Nephron (organoid): ENCODE measurements around the gene CCDC15.

Source experiments
- H3K27ac Mint-ChIP-seq, 3 experiments: 2 replicates each; pipeline ENCODE4 v1.8.0; 2020; ENCODE audit warnings: mixed read lengths in 3 of 3, mild to moderate bottlenecking in 2 of 3, moderate library complexity in 1 of 3
- H3K27me3 Mint-ChIP-seq: 2 replicates; pipeline ENCODE4 v1.8.0; 2021; ENCODE audit warnings: low read depth, mild to moderate bottlenecking, moderate library complexity, mixed read lengths
- H3K36me3 Mint-ChIP-seq: 2 replicates; pipeline ENCODE4 v1.8.0; 2020; ENCODE audit warnings: low read depth, mixed read lengths
- H3K4me1 Mint-ChIP-seq: 2 replicates; pipeline ENCODE4 v1.8.0; 2020; ENCODE audit warnings: mixed read lengths
- H3K4me3 Mint-ChIP-seq, 3 experiments: 2 replicates each; pipeline ENCODE4 v1.8.0; 2020; ENCODE audit warnings: mild to moderate bottlenecking in 3 of 3, mixed read lengths in 3 of 3, moderate library complexity in 2 of 3
- H3K9me3 Mint-ChIP-seq: 2 replicates; pipeline ENCODE4 v1.8.0; 2020; ENCODE audit warnings: mixed read lengths
- TF ChIP-seq, protein P1 (sequence below), 3 experiments: fragments of 200-600 bp; sonication (generic); IDR thresholded peaks; one replicate each; pipeline ENCODE4 v1.5.0; 2021; ENCODE audit warnings: antibody characterized with exemption in 3 of 3; ENCODE audit not compliant: unreplicated experiment in 3 of 3

CCDC15 gene, protein sequence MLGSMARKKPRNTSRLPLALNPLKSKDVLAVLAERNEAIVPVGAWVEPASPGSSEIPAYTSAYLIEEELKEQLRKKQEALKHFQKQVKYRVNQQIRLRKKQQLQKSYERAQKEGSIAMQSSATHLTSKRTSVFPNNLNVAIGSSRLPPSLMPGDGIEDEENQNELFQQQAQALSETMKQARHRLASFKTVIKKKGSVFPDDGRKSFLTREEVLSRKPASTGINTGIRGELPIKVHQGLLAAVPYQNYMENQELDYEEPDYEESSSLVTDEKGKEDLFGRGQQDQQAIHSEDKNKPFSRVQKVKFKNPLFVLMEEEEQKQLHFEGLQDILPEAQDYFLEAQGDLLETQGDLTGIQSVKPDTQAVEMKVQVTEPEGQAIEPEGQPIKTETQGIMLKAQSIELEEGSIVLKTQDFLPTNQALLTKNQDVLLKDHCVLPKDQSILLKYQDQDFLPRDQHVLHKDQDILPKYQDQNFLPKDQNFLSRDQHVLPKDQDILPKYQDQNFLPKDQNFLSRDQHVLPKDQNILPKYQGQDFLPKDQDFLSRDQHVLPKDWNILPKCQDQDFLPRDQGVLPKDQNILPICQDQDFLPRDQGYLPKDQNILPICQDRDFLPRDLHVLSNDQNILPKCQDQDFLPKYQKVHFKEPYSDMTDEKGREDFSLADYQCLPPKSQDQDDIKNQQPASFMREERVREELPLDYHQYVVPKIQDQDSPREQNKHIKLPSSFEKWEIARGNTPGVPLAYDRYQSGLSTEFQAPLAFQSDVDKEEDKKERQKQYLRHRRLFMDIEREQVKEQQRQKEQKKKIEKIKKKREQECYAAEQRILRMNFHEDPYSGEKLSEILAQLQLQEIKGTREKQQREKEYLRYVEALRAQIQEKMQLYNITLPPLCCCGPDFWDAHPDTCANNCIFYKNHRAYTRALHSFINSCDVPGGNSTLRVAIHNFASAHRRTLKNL

DNA sequence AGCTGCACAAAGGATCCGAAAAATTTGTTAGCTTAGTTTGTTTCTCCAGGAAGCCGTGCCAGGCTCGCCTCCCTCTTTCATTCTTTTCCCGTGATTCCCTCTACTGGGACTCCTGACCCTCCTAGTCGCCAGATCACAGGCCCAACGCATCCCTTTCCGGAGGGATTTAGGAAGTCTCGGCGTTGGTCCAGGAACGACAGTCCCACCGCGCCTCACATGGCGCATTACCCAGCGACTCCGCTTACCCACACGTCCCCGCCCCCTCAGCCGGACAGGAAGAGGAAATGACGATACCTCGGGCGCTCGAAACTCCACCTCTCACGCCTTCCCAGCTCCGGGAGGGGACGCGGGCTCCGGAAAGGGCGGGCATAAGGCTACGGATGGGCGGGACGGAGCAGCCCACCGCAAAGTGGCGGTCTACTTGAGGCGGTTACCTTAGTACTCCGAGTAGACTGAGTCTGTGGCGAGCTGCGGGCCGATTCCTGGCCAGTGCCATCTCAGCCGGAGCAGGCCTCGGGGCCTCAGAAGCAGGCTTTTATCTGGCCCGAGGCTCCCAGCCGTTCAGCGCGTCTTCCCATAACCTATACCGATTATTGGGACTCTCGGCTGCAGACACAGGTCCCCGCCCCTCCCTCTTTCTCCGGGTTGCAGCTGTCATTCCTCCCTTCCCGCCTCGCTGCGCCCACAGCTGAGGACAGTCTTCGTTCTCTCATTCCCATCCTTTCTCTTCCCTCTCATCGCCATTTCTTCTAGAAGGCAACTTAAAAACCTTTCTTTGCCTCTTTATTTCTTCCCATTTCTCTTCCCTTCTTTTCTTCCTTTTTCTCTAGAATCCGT lies at the start of gene CCDC15:
Gene CCDC15, plus strand, starts transcription at position 450 of the 837 bp plus-strand sequence. CDS start 531 bp downstream, outside the sequence.
- Mint-ChIP-seq H3K27ac (no peak within 1 kb of the TSS), H3K9me3 (no peaks in the 10 kb centered on the region), H3K36me3 (no peaks in the 10 kb centered on the region), H3K4me1 (no peaks in the 10 kb centered on the region), H3K4me3 (no peak within 1 kb of the TSS), H3K27me3 (no peaks in the 10 kb centered on the region)
- TF ChIP-seq, protein P1, sequence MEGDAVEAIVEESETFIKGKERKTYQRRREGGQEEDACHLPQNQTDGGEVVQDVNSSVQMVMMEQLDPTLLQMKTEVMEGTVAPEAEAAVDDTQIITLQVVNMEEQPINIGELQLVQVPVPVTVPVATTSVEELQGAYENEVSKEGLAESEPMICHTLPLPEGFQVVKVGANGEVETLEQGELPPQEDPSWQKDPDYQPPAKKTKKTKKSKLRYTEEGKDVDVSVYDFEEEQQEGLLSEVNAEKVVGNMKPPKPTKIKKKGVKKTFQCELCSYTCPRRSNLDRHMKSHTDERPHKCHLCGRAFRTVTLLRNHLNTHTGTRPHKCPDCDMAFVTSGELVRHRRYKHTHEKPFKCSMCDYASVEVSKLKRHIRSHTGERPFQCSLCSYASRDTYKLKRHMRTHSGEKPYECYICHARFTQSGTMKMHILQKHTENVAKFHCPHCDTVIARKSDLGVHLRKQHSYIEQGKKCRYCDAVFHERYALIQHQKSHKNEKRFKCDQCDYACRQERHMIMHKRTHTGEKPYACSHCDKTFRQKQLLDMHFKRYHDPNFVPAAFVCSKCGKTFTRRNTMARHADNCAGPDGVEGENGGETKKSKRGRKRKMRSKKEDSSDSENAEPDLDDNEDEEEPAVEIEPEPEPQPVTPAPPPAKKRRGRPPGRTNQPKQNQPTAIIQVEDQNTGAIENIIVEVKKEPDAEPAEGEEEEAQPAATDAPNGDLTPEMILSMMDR (IDR thresholded peaks at IDR 0.05; ENCODE audit: unreplicated experiment in 3 of 3), result no peak

DNA sequence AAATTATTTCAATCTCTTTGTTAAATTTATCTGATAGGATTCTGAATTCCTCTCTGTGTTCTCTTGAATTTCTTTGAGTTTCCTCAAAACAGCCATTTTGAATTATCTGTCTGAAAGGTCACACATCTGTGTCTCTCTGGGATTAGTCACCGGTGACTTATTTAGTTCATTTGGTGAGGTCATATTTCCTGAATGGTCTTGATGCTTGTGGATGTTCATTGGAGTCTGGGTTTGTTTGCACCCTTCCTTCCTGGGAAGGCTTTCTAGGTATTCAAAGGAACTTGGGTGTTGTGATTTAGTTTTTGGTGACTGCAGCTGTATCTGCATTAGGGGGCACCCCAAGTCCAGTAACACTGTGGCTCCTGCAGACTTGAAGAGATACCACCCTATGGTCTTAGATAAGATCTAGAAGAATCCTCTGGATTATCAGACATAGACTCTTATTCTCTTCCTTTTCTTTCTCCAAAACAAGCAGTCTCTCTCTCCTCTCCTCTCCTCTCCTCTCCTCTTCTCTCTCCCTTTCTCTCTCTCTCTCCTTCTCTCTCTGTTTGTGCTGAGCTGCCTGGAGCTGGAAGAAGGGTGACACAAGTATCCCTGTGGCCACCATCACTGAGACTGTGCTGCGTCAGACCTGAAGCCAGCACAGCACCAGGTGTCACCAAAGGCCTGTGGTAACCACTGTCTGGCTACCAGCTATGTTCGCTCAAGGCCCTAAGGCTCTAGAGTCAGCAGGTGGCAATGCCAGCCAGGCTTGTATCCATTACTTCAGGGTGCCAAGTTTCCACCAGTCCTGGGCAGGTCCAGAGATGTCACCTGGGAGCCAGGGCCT lies 38.2 kb upstream of the CCDC15 start:
- Mint-ChIP-seq H3K27ac (no peak overlapping the region), H3K9me3 (peaks cover 26% of the 10 kb centered on the region), H3K4me3 (no peak overlapping the region), H3K4me1 (peaks cover 28% of the 10 kb centered on the region), H3K36me3 (peaks cover 5% of the 10 kb centered on the region), H3K27me3 (peaks cover 8% of the 10 kb centered on the region)
- TF ChIP-seq, protein P1 (IDR thresholded peaks at IDR 0.05; ENCODE audit: unreplicated experiment in 3 of 3), result no peak

DNA sequence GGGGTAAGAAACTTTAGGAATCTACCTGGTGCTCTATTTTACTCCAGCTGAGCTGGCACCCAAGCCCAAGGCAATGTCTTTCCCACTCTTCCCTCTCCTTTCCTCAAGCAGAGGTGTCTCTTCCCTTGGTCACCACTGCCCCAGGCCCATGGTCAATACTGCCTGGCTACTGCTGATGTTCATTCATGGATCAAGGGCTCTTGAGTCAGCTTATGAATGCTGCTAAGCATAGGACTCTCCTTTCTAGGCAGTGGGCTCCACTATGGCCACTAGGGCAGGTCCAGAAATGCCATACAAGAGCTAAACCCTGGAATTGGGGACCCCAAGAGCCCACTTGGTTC lies 37.7 kb upstream of the CCDC15 start:
- Mint-ChIP-seq H3K36me3 (peaks cover 5% of the 10 kb centered on the region), H3K27ac (no peak overlapping the region), H3K4me3 (no peak overlapping the region), H3K9me3 (peaks cover 25% of the 10 kb centered on the region), H3K4me1 (peaks cover 28% of the 10 kb centered on the region), H3K27me3 (peaks cover 8% of the 10 kb centered on the region)
- TF ChIP-seq, protein P1 (IDR thresholded peaks at IDR 0.05; ENCODE audit: unreplicated experiment in 3 of 3), result no peak

DNA sequence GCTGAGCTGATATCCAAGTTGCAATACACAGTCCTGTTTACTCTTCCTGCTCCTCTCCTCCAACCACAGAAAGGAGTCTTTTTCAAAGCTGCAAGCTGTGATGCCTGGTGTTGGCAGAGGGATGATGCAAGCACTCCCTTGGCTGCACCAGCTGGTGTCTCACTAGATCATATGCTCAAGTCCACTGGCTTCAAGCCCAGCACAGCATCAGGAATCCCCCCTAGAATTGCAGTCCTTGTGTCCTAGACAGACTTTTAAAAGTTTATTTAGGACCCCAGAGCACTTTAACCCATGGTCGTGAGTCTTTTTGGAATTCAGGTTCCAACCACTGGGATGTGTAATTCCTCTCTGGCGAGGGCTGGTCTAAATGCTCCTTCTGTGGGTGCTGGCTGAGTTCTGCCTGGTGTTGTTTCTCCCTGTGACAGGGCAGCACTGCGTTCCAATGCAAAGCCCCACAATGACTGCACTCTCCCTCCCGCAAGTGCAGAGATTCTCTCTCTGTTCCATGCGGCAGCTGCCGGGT lies 36.8 kb upstream of the CCDC15 start:
- TF ChIP-seq, protein P1 (IDR thresholded peaks at IDR 0.05; ENCODE audit: unreplicated experiment in 3 of 3), result no peak
- Mint-ChIP-seq H3K4me1 (peaks cover 28% of the 10 kb centered on the region), H3K36me3 (no peaks in the 10 kb centered on the region), H3K27me3 (peaks cover 8% of the 10 kb centered on the region), H3K4me3 (no peak overlapping the region), H3K9me3 (peaks cover 16% of the 10 kb centered on the region), H3K27ac (peak overlapping the region in 1 of 3 experiments; percentile 10)

DNA sequence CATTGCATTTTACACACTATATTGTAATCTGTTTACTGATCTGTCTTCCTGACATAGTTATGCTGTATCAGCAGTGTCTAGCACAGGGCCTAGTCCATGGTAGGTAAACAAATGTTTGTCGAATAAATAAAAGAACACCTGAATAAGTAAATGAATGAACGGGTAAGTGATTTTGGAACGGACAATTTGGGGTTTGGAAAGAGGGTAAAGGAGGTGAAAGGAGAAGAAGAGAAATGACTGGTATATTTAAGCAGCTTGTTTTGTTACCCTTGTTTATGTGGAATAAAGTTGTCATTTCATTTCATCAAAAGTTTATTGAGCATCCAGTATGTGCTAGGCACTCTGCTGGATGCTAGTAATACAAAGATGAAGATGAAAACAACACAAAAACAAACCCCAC lies 35.1 kb upstream of the CCDC15 start, which contains the start of gene HEPN1:
Gene HEPN1, plus strand, starts transcription at position 301 of the 400 bp plus-strand sequence.
- Mint-ChIP-seq H3K27ac (peak within 1 kb of the TSS in 2 of 3 experiments; percentile 55 to 71), H3K36me3 (no peaks in the 10 kb centered on the region), H3K9me3 (peaks cover 12% of the 10 kb centered on the region), H3K27me3 (peaks cover 18% of the 10 kb centered on the region), H3K4me3 (peak within 1 kb of the TSS; percentile 29 to 73 (median 59)), H3K4me1 (peaks cover 28% of the 10 kb centered on the region)
- TF ChIP-seq, protein P1 (IDR thresholded peaks at IDR 0.05; ENCODE audit: unreplicated experiment in 3 of 3), result no peak
